H1 (cell line): ENCODE data around the gene VPS54. TPM values are rescaled to one million over a fixed set of nuclear protein-coding genes. Genes with fewer than 3 reads are reported as not detected.
A peak's percentile ranks its signal among the peaks of the same experiment; 100 is the strongest.

Experiments
- CTCF ChIA-PET: fragments of 300-600 bp; sonication (Branson Sonifier 250); formaldehyde crosslinking; loops from one replicate; lab custom pipeline; 2021; ENCODE audit not compliant: partially characterized antibody; lab: Charles Lee
- POLR2A ChIA-PET: fragments of 300-600 bp; sonication (Branson Sonifier 250); formaldehyde crosslinking; loops from one replicate; lab custom pipeline; 2021; ENCODE audit warnings: inconsistent platforms; ENCODE audit not compliant: partially characterized antibody; lab: Charles Lee
- DNase-seq, 2 experiments: peaks; one replicate each; pipeline versions ENCODE4 v3.0.0 to v3.0.0-alpha.2; 2010 to 2022; ENCODE audit warnings: low spot score in 2 of 2, low read depth in 1 of 2, mixed read lengths in 1 of 2
- FAIRE-seq: peaks from 2 replicates; lab custom pipeline; 2011; peaks lifted over from hg19 to GRCh38; lab: Jason Lieb, UNC
- H2AFZ ChIP-seq: 2 replicates; pipeline ENCODE4 v1.8.1; 2012; ENCODE audit warnings: low read length, inconsistent platforms
- H2AK5ac ChIP-seq: 2 replicates; pipeline ENCODE4 v1.6.1; 2013; ENCODE audit warnings: low read depth, low read length
- H2BK120ac ChIP-seq: replicated peaks from 2 replicates; pipeline ENCODE3; 2013; ENCODE audit warnings: low read depth, low read length, inconsistent platforms
- H2BK12ac ChIP-seq: 2 replicates; pipeline ENCODE4 v1.6.1; 2013; ENCODE audit warnings: low read depth, low read length
- H2BK15ac ChIP-seq: 2 replicates; pipeline ENCODE4 v1.6.1; 2013; ENCODE audit warnings: low read length
- H2BK20ac ChIP-seq: 2 replicates; pipeline ENCODE4 v1.6.1; 2013; ENCODE audit warnings: low read length
- H2BK5ac ChIP-seq: 2 replicates; pipeline ENCODE4 v1.6.1; 2013; ENCODE audit warnings: low read depth, low read length
- H3K14ac ChIP-seq: 2 replicates; pipeline ENCODE4 v1.6.1; 2013; ENCODE audit warnings: inconsistent platforms; ENCODE audit not compliant: insufficient read length
- H3K18ac ChIP-seq: 2 replicates; pipeline ENCODE4 v1.6.1; 2013; ENCODE audit warnings: low read length; ENCODE audit errors: extremely low read depth
- H3K23ac ChIP-seq: 2 replicates; pipeline ENCODE4 v1.6.1; 2013; ENCODE audit warnings: inconsistent platforms; ENCODE audit not compliant: insufficient read length
- H3K23me2 ChIP-seq: 2 replicates; pipeline ENCODE4 v1.6.1; 2013; ENCODE audit warnings: low read depth, low read length
- H3K27ac ChIP-seq: 2 replicates; pipeline ENCODE4 v1.6.1; 2011; ENCODE audit warnings: low read depth, low read length, inconsistent platforms
- H3K27me3 ChIP-seq, 4 experiments: replicated peaks in 1 of 4; 1 replicate in 1 of 4; 2 replicates in 3 of 4; pipeline versions ENCODE4 v1.6.1 to v1.8.1; 2011 to 2013; ENCODE audit warnings: low read length in 3 of 4, mild to moderate bottlenecking in 3 of 4, inconsistent platforms in 2 of 4, mixed read lengths in 2 of 4, moderate library complexity in 1 of 4; ENCODE audit not compliant: control insufficient read depth in 3 of 4, insufficient read depth in 3 of 4; ENCODE audit errors: extremely low read depth in 1 of 4
- H3K36me3 ChIP-seq, 4 experiments: 2 replicates each; pipeline versions ENCODE4 v1.6.1 to v1.8.1; 2011 to 2013; ENCODE audit warnings: mild to moderate bottlenecking in 4 of 4, low read length in 3 of 4, moderate library complexity in 2 of 4, control low read depth in 1 of 4, inconsistent platforms in 1 of 4; ENCODE audit not compliant: insufficient read depth in 4 of 4, control insufficient read depth in 2 of 4
- H3K4ac ChIP-seq: replicated peaks from 2 replicates; pipeline ENCODE3; 2013; ENCODE audit warnings: low read length, low read depth, mixed read lengths, inconsistent platforms; ENCODE audit not compliant: insufficient read length
- H3K4me1 ChIP-seq, 4 experiments: replicated peaks in 1 of 4; 1 replicate in 1 of 4; 2 replicates in 3 of 4; pipeline versions ENCODE4 v1.6.1 to v1.8.1; 2011 to 2013; ENCODE audit warnings: low read length in 3 of 4, inconsistent platforms in 2 of 4, mixed read lengths in 1 of 4; ENCODE audit not compliant: insufficient read depth in 4 of 4, control insufficient read depth in 3 of 4
- H3K4me2 ChIP-seq, 2 experiments: 2 replicates each; pipeline versions ENCODE4 v1.6.1 to v1.8.1; 2011 to 2013; ENCODE audit warnings: low read depth in 2 of 2, low read length in 2 of 2, control low read depth in 1 of 2, inconsistent platforms in 1 of 2, mild to moderate bottlenecking in 1 of 2; ENCODE audit not compliant: insufficient read depth in 1 of 2
- H3K4me3 ChIP-seq, 4 experiments: fragments of 200-600, 300-600 bp in 1 of 4; sonication (generic), shearing (Covaris generic), sonication (Bioruptor Twin) in 1 of 4; 2 replicates each; pipeline versions ENCODE4 v1.5.1 to v1.8.1; 2011 to 2016; ENCODE audit warnings: low read length in 4 of 4, low read depth in 3 of 4, control low read depth in 2 of 4, inconsistent platforms in 2 of 4, mild to moderate bottlenecking in 2 of 4, mixed read lengths in 1 of 4, moderate library complexity in 1 of 4; ENCODE audit not compliant: insufficient read depth in 2 of 4; ENCODE audit errors: extremely low read depth in 1 of 4
- H3K56ac ChIP-seq: replicated peaks from 2 replicates; pipeline ENCODE3; 2013; ENCODE audit warnings: low read depth, mild to moderate bottlenecking, mixed read lengths, low read length, inconsistent platforms; ENCODE audit not compliant: insufficient read length
- H3K79me1 ChIP-seq: 2 replicates; pipeline ENCODE4 v1.6.1; 2013; ENCODE audit warnings: low read depth, low read length, control low read depth
- H3K79me2 ChIP-seq, 2 experiments: 2 replicates each; pipeline versions ENCODE4 v1.6.1 to v1.8.1; 2012 to 2013; ENCODE audit warnings: low read length in 2 of 2, mild to moderate bottlenecking in 2 of 2, inconsistent platforms in 1 of 2; ENCODE audit not compliant: insufficient read depth in 2 of 2, control insufficient read depth in 1 of 2
- H3K9ac ChIP-seq, 4 experiments: replicated peaks in 1 of 4; 1 replicate in 1 of 4; 2 replicates in 3 of 4; pipeline versions ENCODE4 v1.6.1 to v1.8.1; 2011 to 2013; ENCODE audit warnings: low read depth in 3 of 4, low read length in 3 of 4, control low read depth in 2 of 4, mild to moderate bottlenecking in 2 of 4, moderate library complexity in 2 of 4, inconsistent platforms in 1 of 4; ENCODE audit errors: extremely low read depth in 1 of 4
- H3K9me3 ChIP-seq, 2 experiments: 2 replicates each; pipeline versions ENCODE4 v1.6.1 to v1.8.1; 2012 to 2013; ENCODE audit warnings: mild to moderate bottlenecking in 2 of 2, moderate library complexity in 2 of 2, control low read depth in 1 of 2, inconsistent platforms in 1 of 2, low read depth in 1 of 2, low read length in 1 of 2, mixed read lengths in 1 of 2; ENCODE audit not compliant: insufficient read depth in 2 of 2
- H4K20me1 ChIP-seq, 2 experiments: replicated peaks in 1 of 2; 2 replicates each; pipeline versions ENCODE3 to v1.8.1; 2011 to 2013; ENCODE audit warnings: inconsistent platforms in 2 of 2, low read length in 2 of 2, mild to moderate bottlenecking in 1 of 2; ENCODE audit not compliant: insufficient read depth in 2 of 2, control insufficient read depth in 1 of 2
- H4K5ac ChIP-seq: 2 replicates; pipeline ENCODE4 v1.6.1; 2013; ENCODE audit warnings: low read length, low read depth, mixed read lengths, inconsistent platforms; ENCODE audit not compliant: insufficient read length
- H4K8ac ChIP-seq: 2 replicates; pipeline ENCODE4 v1.8.0; 2013; ENCODE audit warnings: mild to moderate bottlenecking, moderate library complexity, low read length, inconsistent platforms; ENCODE audit not compliant: insufficient read depth; ENCODE audit errors: extremely low read depth
- H4K91ac ChIP-seq: replicated peaks from 2 replicates; pipeline ENCODE3; 2013; ENCODE audit warnings: low read length, mixed read lengths, inconsistent platforms; ENCODE audit not compliant: insufficient read length
- GABPA ChIP-seq: IDR thresholded peaks from 2 replicates; pipeline ENCODE4 v1.6.1; 2011; ENCODE audit warnings: mild to moderate bottlenecking, low read length, moderate library complexity, borderline replicate concordance; ENCODE audit not compliant: insufficient read depth
- HDAC6 ChIP-seq: IDR thresholded peaks from one replicate; pipeline ENCODE4 v1.7.1; 2012; ENCODE audit warnings: low read depth, mild to moderate bottlenecking, inconsistent platforms, low read length, moderate library complexity
- KDM4A ChIP-seq: IDR thresholded peaks from one replicate; pipeline ENCODE4 v1.7.1; 2012; ENCODE audit warnings: low read depth, mild to moderate bottlenecking, moderate library complexity, low read length, inconsistent platforms; ENCODE audit not compliant: severe bottlenecking
- POLR2A ChIP-seq, 2 experiments: IDR thresholded peaks; 1 replicate in 1 of 2; 2 replicates in 1 of 2; pipeline ENCODE4 v1.6.1; 2011; ENCODE audit warnings: low read depth in 2 of 2, low read length in 2 of 2, mild to moderate bottlenecking in 2 of 2; ENCODE audit errors: control extremely low read depth in 1 of 2
- SP1 ChIP-seq: IDR thresholded peaks from 2 replicates; pipeline ENCODE4 v1.6.1; 2011; ENCODE audit warnings: low read depth, low read length
- WGBS, 2 experiments: shearing (Covaris generic) in 1 of 2; methylation state at CpG; one replicate each; pipeline versions ENCODE4 v1.1.6 to v1.1.7; 2013 to 2015; ENCODE audit warnings: low lambda C conversion rate in 2 of 2, mixed read lengths in 2 of 2, inconsistent platforms in 1 of 2, low coverage in 1 of 2, missing lambda C conversion rate in 1 of 2; ENCODE audit not compliant: insufficient replicate concordance in 2 of 2, insufficient coverage in 1 of 2, insufficient read length in 1 of 2; ENCODE audit errors: extremely low coverage in 1 of 2, missing lambda C conversion rate in 1 of 2; 5-methylcytosine and 5-hydroxymethylcytosine counted together
- polyA plus RNA-seq, 7 experiments: library from polyadenylated mRNA; depleted of rRNA in 3 of 7; stranded (reverse) in 5 of 7; unstranded in 2 of 7; fragments of >200 nt in 5 of 7; fragments of 200-250 nt in 2 of 7; gene quantifications; 1 replicate in 5 of 7; 2 replicates in 1 of 7; 4 replicates in 1 of 7; pipeline versions ENCODE4 v1.2.1 to v1.2.3, GENCODE V29; 2011 to 2013; ENCODE audit warnings: missing spikeins in 2 of 7, mixed read lengths in 2 of 7
- total RNA-seq: library from RNA; stranded (reverse); fragmentation: NEBNext Ultra II Directional; extraction: Animal tissue kit (Norgen Biotek cat#: 25700); gene quantifications from 2 replicates; pipeline ENCODE4 v1.2.1, GENCODE V29; 2021

VPS54 gene
- total and polyA plus RNA-seq, 2 of the 8 experiments (the other 6 are each of a cell fraction or from before 2014, with no cell fraction given) = 3.6 to 13.2 TPM

- Histone ChIP-seq H4K8ac (no peak overlapping the region), H2AK5ac (no peak overlapping the region), H3K9ac (no peak overlapping the region), H2BK15ac (no peak overlapping the region), H3K36me3 (peaks cover 10 to 93% (median 48%) of the 10 kb centered on the region in 4 experiments), H3K14ac (no peak overlapping the region), H2BK120ac (no peak overlapping the region), H3K27me3 (no peaks in the 10 kb centered on the region), H3K18ac (no peak overlapping the region), H3K56ac (no peak overlapping the region), H3K27ac (peak overlapping the region; percentile 9; the same call in 1 of the 2 replicates), H2BK5ac (no peak overlapping the region), H3K79me2 (peaks cover 18 to 97% of the 10 kb centered on the region in 2 experiments), H3K4me3 (no peak overlapping the region), H3K9me3 (no peaks in the 10 kb centered on the region), H2BK12ac (no peak overlapping the region), H4K91ac (no peak overlapping the region), H3K23me2 (no peaks in the 10 kb centered on the region), H3K79me1 (peaks cover 2% of the 10 kb centered on the region; the same call in 1 of the 2 replicates), H2BK20ac (no peak overlapping the region), H3K23ac (no peak overlapping the region), H3K4me1 (peaks cover 0 to 16% (median 9%) of the 10 kb centered on the region in 4 experiments; a peak in 6 of 7 replicates), H4K5ac (no peak overlapping the region), H4K20me1 (peaks cover 36 to 38% of the 10 kb centered on the region in 2 experiments), H2AFZ (no peak overlapping the region), H3K4me2 (no peak overlapping the region), H3K4ac (no peak overlapping the region)
- ChIA-PET POLR2A (interaction anchor here (0.8 to 6.2 kb wide), 12 partner anchors 9 to 380 kb away, joined by 3 to 47 read pairs (median 5); partner anchors contain the start of genes MDH1, UGP2 and WDPCP), CTCF (interaction anchor here (1.0 to 3.1 kb wide), 2 partner anchors 177 to 185 kb away, joined by 3 to 12 read pairs; no protein-coding TSS in a partner anchor)
- TF ChIP-seq HDAC6 = no peak
- no peak for TF ChIP-seq SP1
- TF ChIP-seq POLR2A (IDR thresholded peaks at IDR 0.05; ENCODE audit: control extremely low read depth in 1 of 2, low read depth in 2 of 2, low read length in 2 of 2) = peak in 1 of 2 experiments; percentile 42; a peak in 1 of 3 replicates
- TF ChIP-seq GABPA = no peak
- TF ChIP-seq KDM4A = no peak
- FAIRE-seq (no peak), DNase-seq (no peak)
- 83% methylated on average over 5 of the region's 5 CpGs; no CpG with 5 or more reads in 1 of the 2 experiments for WGBS, 2 experiments
Observed at GRCh38 chr2:63876311-63876710, 142.9 kb downstream of the VPS54 start.
